Measurements from ENCODE around the gene GGA1. TPM values are rescaled to one million over a fixed set of nuclear protein-coding genes. Genes with fewer than 3 reads are reported as not detected.

The GGA1 gene
- total RNA-seq, 2 donors from 2014 or later, result 45.7 to 90.2 TPM

GRCh38 chr22:37680191-37680851 lies 71.7 kb downstream of the GGA1 start:
- no peak overlapping the region for H3K27ac ChIP-seq
- DNase-seq, result no peak
- H3K27me3 ChIP-seq, result no peaks in the 10 kb centered on the region
- H3K9me3 ChIP-seq, result no peaks in the 10 kb centered on the region
- no peaks in the 10 kb centered on the region for H3K36me3 ChIP-seq
- peaks cover 15% of the 10 kb centered on the region for H3K4me1 ChIP-seq
- no peak overlapping the region for H3K4me3 ChIP-seq
- TF ChIP-seq, protein P1, sequence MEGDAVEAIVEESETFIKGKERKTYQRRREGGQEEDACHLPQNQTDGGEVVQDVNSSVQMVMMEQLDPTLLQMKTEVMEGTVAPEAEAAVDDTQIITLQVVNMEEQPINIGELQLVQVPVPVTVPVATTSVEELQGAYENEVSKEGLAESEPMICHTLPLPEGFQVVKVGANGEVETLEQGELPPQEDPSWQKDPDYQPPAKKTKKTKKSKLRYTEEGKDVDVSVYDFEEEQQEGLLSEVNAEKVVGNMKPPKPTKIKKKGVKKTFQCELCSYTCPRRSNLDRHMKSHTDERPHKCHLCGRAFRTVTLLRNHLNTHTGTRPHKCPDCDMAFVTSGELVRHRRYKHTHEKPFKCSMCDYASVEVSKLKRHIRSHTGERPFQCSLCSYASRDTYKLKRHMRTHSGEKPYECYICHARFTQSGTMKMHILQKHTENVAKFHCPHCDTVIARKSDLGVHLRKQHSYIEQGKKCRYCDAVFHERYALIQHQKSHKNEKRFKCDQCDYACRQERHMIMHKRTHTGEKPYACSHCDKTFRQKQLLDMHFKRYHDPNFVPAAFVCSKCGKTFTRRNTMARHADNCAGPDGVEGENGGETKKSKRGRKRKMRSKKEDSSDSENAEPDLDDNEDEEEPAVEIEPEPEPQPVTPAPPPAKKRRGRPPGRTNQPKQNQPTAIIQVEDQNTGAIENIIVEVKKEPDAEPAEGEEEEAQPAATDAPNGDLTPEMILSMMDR (IDR thresholded peaks at IDR 0.05), result no peak
- H3K9ac ChIP-seq (ENCODE audit: low read depth in 2 of 2, low read length in 2 of 2), result no peak overlapping the region
- intact Hi-C loops (cut with DNase I), result loop anchor here (2.0 to 10.0 kb wide), 3 partner anchors 38 to 114 kb away; no protein-coding TSS in a partner anchor

- H3K36me3 ChIP-seq, result no peaks in the 10 kb centered on the region
- no peak overlapping the region for H3K9ac ChIP-seq (ENCODE audit: low read depth in 2 of 2, low read length in 2 of 2)
- no peaks in the 10 kb centered on the region for H3K9me3 ChIP-seq
- TF ChIP-seq, protein P1 (IDR thresholded peaks at IDR 0.05), result no peak
- intact Hi-C loops (cut with DNase I), result loop anchor here (2.0 to 10.0 kb wide), 3 partner anchors 39 to 114 kb away; no protein-coding TSS in a partner anchor
- DNase-seq, result no peak
- no peak overlapping the region for H3K27ac ChIP-seq
- peaks cover 19% of the 10 kb centered on the region for H3K4me1 ChIP-seq
- H3K4me3 ChIP-seq, result no peak overlapping the region
- H3K27me3 ChIP-seq, result no peaks in the 10 kb centered on the region
Measured at GRCh38 chr22:37681001-37681424, 72.4 kb downstream of the GGA1 start.

- Histone ChIP-seq H3K4me1 (peaks cover 14% of the 10 kb centered on the region), H3K9ac (ENCODE audit: low read depth in 2 of 2, low read length in 2 of 2) (no peak overlapping the region), H3K27ac (no peak overlapping the region), H3K36me3 (no peaks in the 10 kb centered on the region), H3K9me3 (no peaks in the 10 kb centered on the region), H3K27me3 (no peaks in the 10 kb centered on the region), H3K4me3 (no peak overlapping the region)
- peak; percentile 84 for DNase-seq
- intact Hi-C loops (cut with DNase I), result loop anchor here (2.0 to 10.0 kb wide), 3 partner anchors 39 to 113 kb away; no protein-coding TSS in a partner anchor
- TF ChIP-seq, protein P1 (IDR thresholded peaks at IDR 0.05), result peak; percentile 82
Measured at GRCh38 chr22:37681556-37682049, 73.0 kb downstream of the GGA1 start.

Other genes with a start within 250 kb of the GGA1 start
- under 1 TPM; 0.07 to 0.21 TPM for gene ELFN2, start 181.4 kb upstream of the GGA1 start, total RNA-seq
- gene MFNG, start 122.5 kb upstream of the GGA1 start, total RNA-seq, result 10 to 100 TPM in 1 of 2 donors, 1 to 10 TPM in 1; 6.5 to 10.7 TPM
- gene CARD10, start 89.4 kb upstream of the GGA1 start, total RNA-seq, result 10 to 100 TPM; 59.3 to 60.5 TPM
- 10 to 100 TPM; 66.1 to 97.0 TPM for gene CDC42EP1, start 48.4 kb upstream of the GGA1 start, total RNA-seq
- 100 to 1,000 TPM; 118 to 160 TPM for gene LGALS2, start 28.7 kb upstream of the GGA1 start, total RNA-seq
- 100 to 1,000 TPM in 1 of 2 donors, 10 to 100 TPM in 1; 91.8 to 125 TPM for gene SH3BP1, start 30.8 kb downstream of the GGA1 start, total RNA-seq
- 10 to 100 TPM; 24.5 to 34.0 TPM for gene PDXP, start 49.9 kb downstream of the GGA1 start, total RNA-seq
- 100 to 1,000 TPM in 1 of 2 donors, 10 to 100 TPM in 1; 83.3 to 222 TPM for gene LGALS1, start 66.8 kb downstream of the GGA1 start, total RNA-seq
- 10 to 100 TPM; 25.2 to 48.4 TPM for gene NOL12, start 77.5 kb downstream of the GGA1 start, total RNA-seq
- 10 to 100 TPM; 69.5 to 75.7 TPM for gene TRIOBP, start 88.2 kb downstream of the GGA1 start, total RNA-seq
- 10 to 100 TPM; 13.0 to 23.5 TPM for gene GCAT, start 199.1 kb downstream of the GGA1 start, total RNA-seq
- under 1 TPM in 1 of 2 donors, not detected in 1; 0.74 TPM for gene GALR3, start 214.5 kb downstream of the GGA1 start, total RNA-seq
- gene ANKRD54, start 235.5 kb downstream of the GGA1 start, total RNA-seq, result 10 to 100 TPM; 27.1 to 34.2 TPM
- 100 to 1,000 TPM; 358 to 451 TPM for gene EIF3L, start 240.6 kb downstream of the GGA1 start, total RNA-seq